ENCODE results near the gene UCKL1. TPM values are rescaled to one million over a fixed set of nuclear protein-coding genes. Genes with fewer than 3 reads are reported as not detected.
A peak's percentile ranks its signal among the peaks of the same experiment; 100 is the strongest.
"Not testable (repeated sequence)": the region's sequence is repeated elsewhere in the genome, so short reads cannot be mapped to it uniquely, and the experiment has no call there.

UCKL1 gene
- total RNA-seq, 1 donor from 2014 or later = 16.2 TPM

DNA sequence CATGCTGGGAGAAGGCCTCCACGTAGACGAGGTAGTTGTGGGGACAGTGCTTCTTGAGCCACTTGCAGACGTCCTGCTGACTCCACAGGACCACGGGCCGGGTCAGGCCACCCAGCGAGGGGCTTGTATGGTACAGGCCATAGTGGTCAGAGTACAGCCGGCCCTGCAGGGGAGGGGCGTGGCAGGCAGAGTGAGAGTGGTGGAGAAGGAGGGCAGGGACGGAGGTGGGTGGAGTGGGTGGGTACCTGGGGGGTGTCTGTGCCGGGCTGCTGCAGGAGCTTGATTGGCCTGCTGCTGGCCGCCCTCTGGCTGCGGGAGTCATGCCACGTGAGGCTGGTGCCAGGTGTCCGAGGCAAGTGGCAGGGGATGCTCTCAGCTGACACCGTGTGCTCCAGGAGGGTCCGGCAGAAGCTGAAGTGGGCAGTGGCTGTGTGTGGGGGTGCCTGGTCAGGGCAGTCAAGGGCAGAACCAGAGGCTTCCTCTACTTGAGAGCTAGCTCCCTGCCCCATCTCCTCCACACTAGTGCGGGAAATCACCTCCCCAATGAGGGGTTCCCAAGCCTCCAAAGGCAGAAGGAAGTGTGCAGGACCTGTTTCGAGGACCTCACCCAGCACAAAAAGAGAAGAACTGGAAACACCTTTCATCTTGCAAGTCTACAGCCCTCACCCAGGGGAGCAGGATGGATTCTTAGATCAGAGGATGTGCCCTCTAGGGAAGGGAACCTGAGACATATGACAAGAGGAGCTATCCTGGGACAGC is 20.9 kb upstream of the UCKL1 start:
- TF ChIP-seq CTCF (conservative IDR thresholded peaks at IDR 0.05; ENCODE audit: low read depth, low read length) = no peak
- DNase-seq (ENCODE audit: low read depth) = no peak
- H3K4me3 ChIP-seq (ENCODE audit: low read depth, low read length) = no peak overlapping the region

GRCh38 chr20:63976511-63976910 is 20.3 kb upstream of the UCKL1 start:
- DNase-seq (ENCODE audit: low read depth); H3K4me3 ChIP-seq (ENCODE audit: low read depth, low read length): not testable (repeated sequence)

DNA sequence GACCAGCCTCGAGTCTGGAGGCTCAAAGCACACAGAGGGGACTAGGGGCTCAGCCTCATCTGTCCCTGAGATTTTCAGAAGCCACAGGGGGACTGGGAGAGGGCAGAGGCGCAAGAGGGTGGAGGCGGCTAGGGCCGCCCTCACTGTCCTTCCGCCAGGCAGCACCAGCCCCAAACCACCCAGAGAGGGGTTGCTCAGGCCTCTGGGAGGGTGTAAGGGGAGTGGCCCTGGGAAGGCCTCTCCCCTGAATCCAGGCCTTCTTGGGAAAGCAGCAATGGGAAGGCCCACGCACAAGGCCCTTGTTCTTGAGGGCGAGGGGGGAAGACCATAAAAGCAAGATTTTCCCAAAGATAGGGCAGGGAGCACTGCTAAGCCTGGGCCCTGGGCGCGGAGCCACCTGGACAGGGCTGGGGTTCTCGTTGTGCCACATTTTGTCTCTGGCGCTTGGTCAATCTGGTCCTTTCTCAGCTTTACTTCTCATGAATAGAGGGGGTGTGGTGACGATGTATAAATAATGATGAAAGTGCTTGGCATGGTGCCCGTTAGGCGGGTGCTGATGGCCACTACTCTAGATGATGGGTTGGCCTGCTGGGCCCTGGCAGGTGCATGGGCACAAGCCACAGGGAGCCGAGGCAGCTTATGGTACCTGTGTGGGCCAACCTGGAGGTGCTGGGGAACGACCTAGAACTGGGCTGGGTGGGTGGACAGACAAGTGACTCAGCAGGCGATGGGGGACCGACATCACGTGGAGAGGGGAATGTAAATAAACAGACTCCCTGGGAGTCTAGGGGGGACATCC is 18.4 kb upstream of the UCKL1 start:
- H3K4me3 ChIP-seq (ENCODE audit: low read depth, low read length) = no peak overlapping the region
- no peak for DNase-seq (ENCODE audit: low read depth)
- no peak for TF ChIP-seq CTCF (conservative IDR thresholded peaks at IDR 0.05; ENCODE audit: low read depth, low read length)

GRCh38 chr20:63973636-63974401 is 17.6 kb upstream of the UCKL1 start:
- peak; percentile 96 for TF ChIP-seq CTCF (conservative IDR thresholded peaks at IDR 0.05; ENCODE audit: low read depth, low read length)
- peak overlapping the region; percentile 47 for H3K4me3 ChIP-seq (ENCODE audit: low read depth, low read length)
- no peak for DNase-seq (ENCODE audit: low read depth)

DNA sequence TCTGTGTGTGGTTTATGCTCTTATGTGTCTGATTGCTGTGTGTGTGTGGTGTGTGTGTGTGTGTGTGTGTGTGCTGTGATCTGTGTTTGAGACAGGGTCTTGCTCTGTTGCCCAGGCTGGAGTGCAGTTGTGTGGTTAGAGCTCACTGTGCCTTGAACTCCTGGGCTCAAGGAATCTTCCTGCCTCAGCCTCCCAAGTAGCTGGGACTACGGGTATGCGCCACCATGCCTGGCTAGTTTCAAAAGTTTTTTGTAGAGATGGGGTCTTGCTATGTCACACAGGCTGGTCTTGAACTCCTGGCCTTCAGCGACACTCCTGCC is 16.9 kb upstream of the UCKL1 start:
- TF ChIP-seq CTCF (conservative IDR thresholded peaks at IDR 0.05; ENCODE audit: low read depth, low read length) = no peak
- DNase-seq (ENCODE audit: low read depth) = no peak
- H3K4me3 ChIP-seq (ENCODE audit: low read depth, low read length) = no peak overlapping the region

DNA sequence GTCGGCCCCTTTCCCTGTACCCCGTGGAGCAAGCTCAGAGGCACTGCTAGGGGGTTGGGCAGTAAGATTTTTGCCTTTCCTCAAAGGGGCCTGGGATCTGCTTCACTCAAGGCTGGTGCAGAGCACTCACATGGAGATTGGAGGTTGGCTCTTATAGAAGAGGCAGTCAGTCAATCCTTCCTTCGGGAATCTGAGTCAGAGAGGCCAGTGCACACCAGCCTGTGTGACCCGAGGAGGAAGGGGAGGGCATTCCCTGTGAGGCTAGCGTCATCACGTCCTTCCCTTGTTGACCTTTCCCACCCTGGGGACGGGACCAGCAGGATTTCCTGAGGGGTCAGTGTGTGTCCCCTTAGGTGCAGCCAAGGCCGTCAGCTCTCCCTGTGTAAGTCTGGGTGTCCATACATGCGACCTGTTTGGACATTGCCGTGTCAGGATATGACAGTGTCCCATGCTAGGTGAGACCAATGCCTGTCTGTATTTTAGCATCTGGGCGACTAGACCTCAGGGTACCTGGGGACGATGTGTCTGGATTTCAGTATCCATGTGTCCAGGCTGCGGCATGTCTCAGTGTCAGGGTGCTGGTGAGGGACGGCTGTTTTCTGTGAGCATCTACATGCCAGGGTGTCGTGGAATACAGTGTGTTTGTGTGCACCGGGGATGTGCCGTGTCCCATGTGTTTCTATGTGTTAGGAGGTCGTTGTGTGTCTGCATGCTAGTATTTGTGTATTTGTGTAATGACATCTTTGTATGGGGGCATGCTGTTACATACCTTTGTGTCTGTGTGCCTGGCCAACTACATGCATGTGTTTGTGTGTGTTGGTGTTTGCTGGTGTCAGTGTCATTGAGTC is 16.3 kb upstream of the UCKL1 start:
- no peak for TF ChIP-seq CTCF (conservative IDR thresholded peaks at IDR 0.05; ENCODE audit: low read depth, low read length)
- no peak overlapping the region for H3K4me3 ChIP-seq (ENCODE audit: low read depth, low read length)
- no peak for DNase-seq (ENCODE audit: low read depth)

- not testable (repeated sequence) for H3K4me3 ChIP-seq (ENCODE audit: low read depth, low read length); DNase-seq (ENCODE audit: low read depth)
Observed at GRCh38 chr20:63971960-63972311, 15.7 kb upstream of the UCKL1 start.
